H9 (cell line): ENCODE measurements around the gene DNASE1L2. TPM values are rescaled to one million over a fixed set of nuclear protein-coding genes. Genes with fewer than 3 reads are reported as not detected.
A peak's percentile ranks its signal among the peaks of the same experiment; 100 is the strongest.
"Not testable (repeated sequence)": the region's sequence is repeated elsewhere in the genome, so short reads cannot be mapped to it uniquely, and the experiment has no call there.

Experiments
- DNase-seq: peaks from one replicate; pipeline ENCODE4 v3.0.0-alpha.2; 2017
- H2AFZ ChIP-seq: one replicate; pipeline ENCODE4 v1.6.1; 2013; ENCODE audit warnings: mild to moderate bottlenecking, low read length, control low read depth, moderate library complexity
- H2AK5ac ChIP-seq: 2 replicates; pipeline ENCODE4 v1.6.1; 2013; ENCODE audit warnings: low read length, control low read depth, mixed read lengths; ENCODE audit not compliant: insufficient read length
- H2BK120ac ChIP-seq: one replicate; pipeline ENCODE4 v1.6.1; 2013; ENCODE audit warnings: low read depth, mild to moderate bottlenecking, low read length, control low read depth, inconsistent platforms; ENCODE audit not compliant: poor library complexity, severe bottlenecking
- H2BK12ac ChIP-seq: 2 replicates; pipeline ENCODE4 v1.6.1; 2013; ENCODE audit warnings: low read length, control low read depth, mixed read lengths, low read depth; ENCODE audit not compliant: insufficient read length
- H2BK15ac ChIP-seq: 2 replicates; pipeline ENCODE4 v1.6.1; 2013; ENCODE audit warnings: low read depth, low read length, control low read depth
- H2BK20ac ChIP-seq: one replicate; pipeline ENCODE4 v1.6.1; 2013; ENCODE audit warnings: low read depth, mild to moderate bottlenecking, low read length, control low read depth, inconsistent platforms; ENCODE audit not compliant: poor library complexity, severe bottlenecking
- H2BK5ac ChIP-seq: 2 replicates; pipeline ENCODE4 v1.6.1; 2013; ENCODE audit warnings: low read length, control low read depth, mixed read lengths; ENCODE audit not compliant: insufficient read length
- H3K14ac ChIP-seq: 2 replicates; pipeline ENCODE4 v1.6.1; 2013; ENCODE audit warnings: low read length, control low read depth; ENCODE audit not compliant: insufficient read depth
- H3K18ac ChIP-seq: 2 replicates; pipeline ENCODE4 v1.6.1; 2013; ENCODE audit warnings: low read depth, mild to moderate bottlenecking, mixed read lengths, low read length, control low read depth; ENCODE audit not compliant: insufficient read length
- H3K23ac ChIP-seq: 2 replicates; pipeline ENCODE4 v1.6.1; 2013; ENCODE audit warnings: low read length, control low read depth, mixed read lengths, low read depth; ENCODE audit not compliant: insufficient read length
- H3K23me2 ChIP-seq: 2 replicates; pipeline ENCODE4 v1.6.1; 2013; ENCODE audit warnings: low read depth, mild to moderate bottlenecking, mixed read lengths, low read length, control low read depth; ENCODE audit not compliant: insufficient read length, poor library complexity, severe bottlenecking
- H3K27ac ChIP-seq: 2 replicates; pipeline ENCODE4 v1.5.1; 2013; ENCODE audit warnings: low read length, control low read depth, mixed read lengths, low read depth; ENCODE audit not compliant: insufficient read length
- H3K27me3 ChIP-seq: 2 replicates; pipeline ENCODE4 v1.6.1; 2013; ENCODE audit warnings: low read length, control low read depth, inconsistent platforms; ENCODE audit not compliant: insufficient read depth
- H3K4ac ChIP-seq: 2 replicates; pipeline ENCODE4 v1.6.1; 2013; ENCODE audit warnings: low read depth, mild to moderate bottlenecking, control low read depth, inconsistent platforms, low read length, moderate library complexity
- H3K4me1 ChIP-seq: 2 replicates; pipeline ENCODE4 v1.6.1; 2013; ENCODE audit warnings: low read length, control low read depth, inconsistent platforms; ENCODE audit not compliant: insufficient read depth
- H3K4me2 ChIP-seq: 2 replicates; pipeline ENCODE4 v1.6.1; 2013; ENCODE audit warnings: low read length, control low read depth, mixed read lengths; ENCODE audit not compliant: insufficient read length, insufficient read depth
- H3K56ac ChIP-seq: 2 replicates; pipeline ENCODE4 v1.6.1; 2013; ENCODE audit warnings: low read depth, mild to moderate bottlenecking, mixed read lengths, low read length, control low read depth; ENCODE audit not compliant: insufficient read length
- H3K79me1 ChIP-seq: 2 replicates; pipeline ENCODE4 v1.6.1; 2013; ENCODE audit warnings: low read depth, mild to moderate bottlenecking, moderate library complexity, low read length, control low read depth, inconsistent platforms; ENCODE audit not compliant: insufficient read depth, poor library complexity, severe bottlenecking
- H3K79me2 ChIP-seq: 2 replicates; pipeline ENCODE4 v1.6.1; 2013; ENCODE audit warnings: low read length, control low read depth, inconsistent platforms; ENCODE audit not compliant: insufficient read depth
- H3K9ac ChIP-seq: 2 replicates; pipeline ENCODE4 v1.6.1; 2013; ENCODE audit warnings: low read length, control low read depth, mixed read lengths; ENCODE audit not compliant: insufficient read length; ENCODE audit errors: extremely low read depth
- H3K9me3 ChIP-seq: one replicate; pipeline ENCODE4 v1.6.1; 2013; ENCODE audit warnings: low read depth, low read length, inconsistent platforms; ENCODE audit not compliant: control insufficient read depth
- H3T11ph ChIP-seq: one replicate; pipeline ENCODE4 v1.6.1; 2013; ENCODE audit warnings: mild to moderate bottlenecking, low read length, control low read depth, inconsistent platforms
- H4K20me1 ChIP-seq: one replicate; pipeline ENCODE4 v1.6.1; 2013; ENCODE audit not compliant: control insufficient read depth, insufficient read length, insufficient read depth
- H4K5ac ChIP-seq: 2 replicates; pipeline ENCODE4 v1.6.1; 2013; ENCODE audit warnings: low read depth, mild to moderate bottlenecking, mixed read lengths, low read length, control low read depth; ENCODE audit not compliant: insufficient read length
- H4K8ac ChIP-seq: replicated peaks from 2 replicates; pipeline ENCODE4 v1.6.1; 2013; ENCODE audit warnings: low read length, control low read depth, mixed read lengths, low read depth; ENCODE audit not compliant: insufficient read length
- H4K91ac ChIP-seq: 2 replicates; pipeline ENCODE4 v1.6.1; 2013; ENCODE audit warnings: low read depth, mild to moderate bottlenecking, moderate library complexity, mixed read lengths, low read length, control low read depth; ENCODE audit not compliant: insufficient read length
- H3K27ac Mint-ChIP-seq, 3 experiments: 2 replicates in 2 of 3; 3 replicates in 1 of 3; pipeline ENCODE4 v1.8.0; 2020 to 2021; ENCODE audit warnings: mixed read lengths in 3 of 3, mild to moderate bottlenecking in 1 of 3, moderate library complexity in 1 of 3
- H3K27me3 Mint-ChIP-seq: 2 replicates; pipeline ENCODE4 v1.8.0; 2021; ENCODE audit warnings: low read depth, mild to moderate bottlenecking, moderate library complexity, mixed read lengths
- H3K36me3 Mint-ChIP-seq, 3 experiments: 2 replicates in 2 of 3; 3 replicates in 1 of 3; pipeline ENCODE4 v1.8.0; 2020 to 2021; ENCODE audit warnings: low read depth in 3 of 3, mixed read lengths in 3 of 3; ENCODE audit not compliant: insufficient read depth in 1 of 3
- H3K4me1 Mint-ChIP-seq, 2 experiments: 2 replicates each; pipeline ENCODE4 v1.8.0; 2020; ENCODE audit warnings: mixed read lengths in 2 of 2
- H3K4me3 Mint-ChIP-seq, 2 experiments: 2 replicates in 1 of 2; 3 replicates in 1 of 2; pipeline ENCODE4 v1.8.0; 2020 to 2021; ENCODE audit warnings: mild to moderate bottlenecking in 2 of 2, mixed read lengths in 2 of 2, moderate library complexity in 1 of 2
- H3K9me3 Mint-ChIP-seq, 2 experiments: 2 replicates in 1 of 2; 3 replicates in 1 of 2; pipeline ENCODE4 v1.8.0; 2020; ENCODE audit warnings: mild to moderate bottlenecking in 2 of 2, mixed read lengths in 2 of 2, moderate library complexity in 1 of 2
- CTCF ChIP-seq: fragments of 200-600 bp; sonication (generic); conservative IDR thresholded peaks from 3 replicates; pipeline ENCODE4 v1.8.0; 2021; ENCODE audit warnings: antibody characterized with exemption, mild to moderate bottlenecking
- WGBS: extraction: QIAGEN DNeasy Blood & Tissue Kit; methylation state at CpG from one replicate; pipeline ENCODE4 v1.1.7; 2013; ENCODE audit warnings: missing lambda C conversion rate, low lambda C conversion rate, mixed read lengths; ENCODE audit not compliant: insufficient read length; ENCODE audit errors: extremely low coverage; 5-methylcytosine and 5-hydroxymethylcytosine counted together
- total RNA-seq: library from RNA; stranded (reverse); gene quantifications from 2 replicates; pipeline ENCODE4 v1.2.1, GENCODE V29; 2021

The DNASE1L2 gene
- total RNA-seq, 1 experiment from 2014 or later, result 2.5 TPM

GRCh38 chr16:2238838-2239675, 2.8 kb downstream of the DNASE1L2 start:
- Histone ChIP-seq H3K4ac (no peak overlapping the region), H3K79me1 (no peaks in the 10 kb centered on the region), H2BK20ac (no peak overlapping the region), H2BK15ac (no peak overlapping the region), H2BK12ac (no peak overlapping the region), H3K18ac (no peak overlapping the region), H3K27ac (no peak overlapping the region), H3K9ac (no peak overlapping the region), H3K4me1 (no peaks in the 10 kb centered on the region), H3K23me2 (peaks cover 13% of the 10 kb centered on the region), H4K20me1 (no peaks in the 10 kb centered on the region), H3K23ac (no peak overlapping the region), H2BK120ac (no peak overlapping the region), H3T11ph (no peak overlapping the region), H3K9me3 (no peaks in the 10 kb centered on the region), H2AFZ (no peak overlapping the region), H4K5ac (no peak overlapping the region), H3K56ac (no peak overlapping the region), H3K14ac (no peak overlapping the region), H4K8ac (no peak overlapping the region), H2BK5ac (no peak overlapping the region), H3K4me2 (no peak overlapping the region), H3K79me2 (no peaks in the 10 kb centered on the region), H2AK5ac (no peak overlapping the region), H3K27me3 (peaks cover 2% of the 10 kb centered on the region; the same call in 1 of the 2 replicates), H4K91ac (no peak overlapping the region)
- no peak for TF ChIP-seq CTCF
- Mint-ChIP-seq H3K4me1 (peaks cover 0 to 3% of the 10 kb centered on the region in 2 experiments; a peak in 1 of 4 replicates), H3K4me3 (peak overlapping the region in 1 of 2 experiments; percentile 22; a peak in 1 of 5 replicates), H3K9me3 (no peaks in the 10 kb centered on the region; a peak in 1 of 5 replicates), H3K36me3 (peaks cover 6 to 41% (median 19%) of the 10 kb centered on the region in 3 experiments; a peak in 6 of 7 replicates), H3K27me3 (peaks cover 16% of the 10 kb centered on the region), H3K27ac (no peak overlapping the region; a peak in 1 of 7 replicates)
- peak; percentile 54 for DNase-seq
- no CpG with 5 or more reads among the region's 15 CpGs for WGBS

- WGBS, result no CpG with 5 or more reads among the region's 9 CpGs
- H4K5ac ChIP-seq, H3K79me1 ChIP-seq, H3T11ph ChIP-seq, H2BK5ac ChIP-seq, H3K27ac ChIP-seq, H2BK15ac ChIP-seq, H3K56ac ChIP-seq, H4K8ac ChIP-seq, H3K4me1 Mint-ChIP-seq, H3K4ac ChIP-seq, H2BK20ac ChIP-seq, H3K4me2 ChIP-seq, H2BK120ac ChIP-seq, H2BK12ac ChIP-seq, H3K14ac ChIP-seq, H3K4me1 ChIP-seq, H3K79me2 ChIP-seq, H2AK5ac ChIP-seq, H3K9ac ChIP-seq, H3K27me3 ChIP-seq, H3K9me3 Mint-ChIP-seq, H3K27ac Mint-ChIP-seq, DNase-seq, H3K9me3 ChIP-seq, H4K91ac ChIP-seq, H2AFZ ChIP-seq, H3K23ac ChIP-seq, H3K4me3 Mint-ChIP-seq, H4K20me1 ChIP-seq, H3K18ac ChIP-seq: not testable (repeated sequence)
- Mint-ChIP-seq H3K36me3 (peaks cover 8 to 48% (median 28%) of the 10 kb centered on the region in 3 experiments; a peak in 6 of 7 replicates), H3K27me3 (peaks cover 16% of the 10 kb centered on the region)
- peaks cover 13% of the 10 kb centered on the region for H3K23me2 ChIP-seq
Measured at GRCh38 chr16:2240331-2240730, 4.1 kb downstream of the DNASE1L2 start.
